H9 (cell line): ENCODE data around the gene DIP2C. TPM values are rescaled to one million over a fixed set of nuclear protein-coding genes. Genes with fewer than 3 reads are reported as not detected.

Source experiments
- DNase-seq: peaks from one replicate; pipeline ENCODE4 v3.0.0-alpha.2; 2017
- H2AFZ ChIP-seq: one replicate; pipeline ENCODE4 v1.6.1; 2013; ENCODE audit warnings: mild to moderate bottlenecking, low read length, control low read depth, moderate library complexity
- H2AK5ac ChIP-seq: 2 replicates; pipeline ENCODE4 v1.6.1; 2013; ENCODE audit warnings: low read length, control low read depth, mixed read lengths; ENCODE audit not compliant: insufficient read length
- H2BK120ac ChIP-seq: one replicate; pipeline ENCODE4 v1.6.1; 2013; ENCODE audit warnings: low read depth, mild to moderate bottlenecking, low read length, control low read depth, inconsistent platforms; ENCODE audit not compliant: poor library complexity, severe bottlenecking
- H2BK12ac ChIP-seq: 2 replicates; pipeline ENCODE4 v1.6.1; 2013; ENCODE audit warnings: low read length, control low read depth, mixed read lengths, low read depth; ENCODE audit not compliant: insufficient read length
- H2BK15ac ChIP-seq: 2 replicates; pipeline ENCODE4 v1.6.1; 2013; ENCODE audit warnings: low read depth, low read length, control low read depth
- H2BK20ac ChIP-seq: one replicate; pipeline ENCODE4 v1.6.1; 2013; ENCODE audit warnings: low read depth, mild to moderate bottlenecking, low read length, control low read depth, inconsistent platforms; ENCODE audit not compliant: poor library complexity, severe bottlenecking
- H2BK5ac ChIP-seq: 2 replicates; pipeline ENCODE4 v1.6.1; 2013; ENCODE audit warnings: low read length, control low read depth, mixed read lengths; ENCODE audit not compliant: insufficient read length
- H3K14ac ChIP-seq: 2 replicates; pipeline ENCODE4 v1.6.1; 2013; ENCODE audit warnings: low read length, control low read depth; ENCODE audit not compliant: insufficient read depth
- H3K18ac ChIP-seq: 2 replicates; pipeline ENCODE4 v1.6.1; 2013; ENCODE audit warnings: low read depth, mild to moderate bottlenecking, mixed read lengths, low read length, control low read depth; ENCODE audit not compliant: insufficient read length
- H3K23ac ChIP-seq: 2 replicates; pipeline ENCODE4 v1.6.1; 2013; ENCODE audit warnings: low read length, control low read depth, mixed read lengths, low read depth; ENCODE audit not compliant: insufficient read length
- H3K23me2 ChIP-seq: 2 replicates; pipeline ENCODE4 v1.6.1; 2013; ENCODE audit warnings: low read depth, mild to moderate bottlenecking, mixed read lengths, low read length, control low read depth; ENCODE audit not compliant: insufficient read length, poor library complexity, severe bottlenecking
- H3K27ac ChIP-seq: 2 replicates; pipeline ENCODE4 v1.5.1; 2013; ENCODE audit warnings: low read length, control low read depth, mixed read lengths, low read depth; ENCODE audit not compliant: insufficient read length
- H3K27me3 ChIP-seq: 2 replicates; pipeline ENCODE4 v1.6.1; 2013; ENCODE audit warnings: low read length, control low read depth, inconsistent platforms; ENCODE audit not compliant: insufficient read depth
- H3K4ac ChIP-seq: 2 replicates; pipeline ENCODE4 v1.6.1; 2013; ENCODE audit warnings: low read depth, mild to moderate bottlenecking, control low read depth, inconsistent platforms, low read length, moderate library complexity
- H3K4me1 ChIP-seq: 2 replicates; pipeline ENCODE4 v1.6.1; 2013; ENCODE audit warnings: low read length, control low read depth, inconsistent platforms; ENCODE audit not compliant: insufficient read depth
- H3K4me2 ChIP-seq: 2 replicates; pipeline ENCODE4 v1.6.1; 2013; ENCODE audit warnings: low read length, control low read depth, mixed read lengths; ENCODE audit not compliant: insufficient read length, insufficient read depth
- H3K56ac ChIP-seq: 2 replicates; pipeline ENCODE4 v1.6.1; 2013; ENCODE audit warnings: low read depth, mild to moderate bottlenecking, mixed read lengths, low read length, control low read depth; ENCODE audit not compliant: insufficient read length
- H3K79me1 ChIP-seq: 2 replicates; pipeline ENCODE4 v1.6.1; 2013; ENCODE audit warnings: low read depth, mild to moderate bottlenecking, moderate library complexity, low read length, control low read depth, inconsistent platforms; ENCODE audit not compliant: insufficient read depth, poor library complexity, severe bottlenecking
- H3K79me2 ChIP-seq: 2 replicates; pipeline ENCODE4 v1.6.1; 2013; ENCODE audit warnings: low read length, control low read depth, inconsistent platforms; ENCODE audit not compliant: insufficient read depth
- H3K9ac ChIP-seq: 2 replicates; pipeline ENCODE4 v1.6.1; 2013; ENCODE audit warnings: low read length, control low read depth, mixed read lengths; ENCODE audit not compliant: insufficient read length; ENCODE audit errors: extremely low read depth
- H3K9me3 ChIP-seq: one replicate; pipeline ENCODE4 v1.6.1; 2013; ENCODE audit warnings: low read depth, low read length, inconsistent platforms; ENCODE audit not compliant: control insufficient read depth
- H3T11ph ChIP-seq: one replicate; pipeline ENCODE4 v1.6.1; 2013; ENCODE audit warnings: mild to moderate bottlenecking, low read length, control low read depth, inconsistent platforms
- H4K20me1 ChIP-seq: one replicate; pipeline ENCODE4 v1.6.1; 2013; ENCODE audit not compliant: control insufficient read depth, insufficient read length, insufficient read depth
- H4K5ac ChIP-seq: 2 replicates; pipeline ENCODE4 v1.6.1; 2013; ENCODE audit warnings: low read depth, mild to moderate bottlenecking, mixed read lengths, low read length, control low read depth; ENCODE audit not compliant: insufficient read length
- H4K8ac ChIP-seq: replicated peaks from 2 replicates; pipeline ENCODE4 v1.6.1; 2013; ENCODE audit warnings: low read length, control low read depth, mixed read lengths, low read depth; ENCODE audit not compliant: insufficient read length
- H4K91ac ChIP-seq: 2 replicates; pipeline ENCODE4 v1.6.1; 2013; ENCODE audit warnings: low read depth, mild to moderate bottlenecking, moderate library complexity, mixed read lengths, low read length, control low read depth; ENCODE audit not compliant: insufficient read length
- H3K27ac Mint-ChIP-seq, 3 experiments: 2 replicates in 2 of 3; 3 replicates in 1 of 3; pipeline ENCODE4 v1.8.0; 2020 to 2021; ENCODE audit warnings: mixed read lengths in 3 of 3, mild to moderate bottlenecking in 1 of 3, moderate library complexity in 1 of 3
- H3K27me3 Mint-ChIP-seq: 2 replicates; pipeline ENCODE4 v1.8.0; 2021; ENCODE audit warnings: low read depth, mild to moderate bottlenecking, moderate library complexity, mixed read lengths
- H3K36me3 Mint-ChIP-seq, 3 experiments: 2 replicates in 2 of 3; 3 replicates in 1 of 3; pipeline ENCODE4 v1.8.0; 2020 to 2021; ENCODE audit warnings: low read depth in 3 of 3, mixed read lengths in 3 of 3; ENCODE audit not compliant: insufficient read depth in 1 of 3
- H3K4me1 Mint-ChIP-seq, 2 experiments: 2 replicates each; pipeline ENCODE4 v1.8.0; 2020; ENCODE audit warnings: mixed read lengths in 2 of 2
- H3K4me3 Mint-ChIP-seq, 2 experiments: 2 replicates in 1 of 2; 3 replicates in 1 of 2; pipeline ENCODE4 v1.8.0; 2020 to 2021; ENCODE audit warnings: mild to moderate bottlenecking in 2 of 2, mixed read lengths in 2 of 2, moderate library complexity in 1 of 2
- H3K9me3 Mint-ChIP-seq, 2 experiments: 2 replicates in 1 of 2; 3 replicates in 1 of 2; pipeline ENCODE4 v1.8.0; 2020; ENCODE audit warnings: mild to moderate bottlenecking in 2 of 2, mixed read lengths in 2 of 2, moderate library complexity in 1 of 2
- CTCF ChIP-seq: fragments of 200-600 bp; sonication (generic); conservative IDR thresholded peaks from 3 replicates; pipeline ENCODE4 v1.8.0; 2021; ENCODE audit warnings: antibody characterized with exemption, mild to moderate bottlenecking
- WGBS: extraction: QIAGEN DNeasy Blood & Tissue Kit; methylation state at CpG from one replicate; pipeline ENCODE4 v1.1.7; 2013; ENCODE audit warnings: missing lambda C conversion rate, low lambda C conversion rate, mixed read lengths; ENCODE audit not compliant: insufficient read length; ENCODE audit errors: extremely low coverage; 5-methylcytosine and 5-hydroxymethylcytosine counted together
- total RNA-seq: library from RNA; stranded (reverse); gene quantifications from 2 replicates; pipeline ENCODE4 v1.2.1, GENCODE V29; 2021

DIP2C gene
- total RNA-seq, 1 experiment from 2014 or later, result 7.9 TPM

DNA sequence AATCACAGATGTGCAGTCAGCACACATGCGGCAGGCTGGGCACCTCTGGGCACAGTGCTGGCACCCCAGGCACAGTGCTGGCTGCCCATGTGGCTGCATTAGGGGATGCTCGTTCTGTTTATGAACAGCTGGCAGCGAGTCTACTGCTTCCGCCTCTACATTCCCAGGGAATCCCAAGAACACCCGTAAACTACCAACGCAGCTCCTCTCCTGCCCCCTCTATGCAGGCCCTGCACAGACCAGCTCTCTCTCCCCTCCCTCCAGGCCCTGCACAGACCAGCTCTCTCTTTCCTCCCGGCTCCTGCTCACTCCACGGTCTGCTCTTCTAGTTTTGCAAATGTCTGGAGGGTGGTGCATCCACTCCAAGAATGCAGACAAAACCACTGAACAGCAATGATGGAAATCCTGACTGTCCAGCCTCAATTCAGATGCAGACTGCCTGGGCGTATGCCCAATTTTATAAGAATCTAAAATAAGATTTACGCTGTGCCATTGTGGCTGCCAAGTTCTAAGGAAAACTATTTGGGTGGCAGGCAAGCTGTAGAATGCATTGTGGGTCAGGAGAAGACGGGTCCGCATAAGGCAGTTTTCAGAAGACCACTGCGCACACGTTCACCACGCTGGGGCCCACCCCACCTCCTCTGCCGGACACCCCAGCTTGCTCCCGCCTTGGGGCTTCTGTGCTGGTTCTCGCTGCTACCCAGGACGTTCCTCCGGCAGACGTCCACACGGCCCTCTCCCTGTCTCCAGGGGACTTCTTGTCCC, 319.6 kb downstream of the DIP2C start:
- no peak for DNase-seq
- WGBS, result no CpG with 5 or more reads among the region's 22 CpGs
- H3K4ac ChIP-seq, result no peak overlapping the region
- no peak overlapping the region for H3K4me3 Mint-ChIP-seq
- no peak overlapping the region for H3K56ac ChIP-seq
- H2AFZ ChIP-seq, result no peak overlapping the region
- H3K4me2 ChIP-seq, result no peak overlapping the region
- H3K18ac ChIP-seq, result no peak overlapping the region
- H3K23ac ChIP-seq, result no peak overlapping the region
- H3K9me3 Mint-ChIP-seq, result no peaks in the 10 kb centered on the region
- H2BK15ac ChIP-seq, result no peak overlapping the region
- no peak overlapping the region for H4K91ac ChIP-seq
- no peak overlapping the region for H4K5ac ChIP-seq
- peak overlapping the region; percentile 4 to 85 (median 46); a peak in 4 of 7 replicates for H3K27ac Mint-ChIP-seq
- H2AK5ac ChIP-seq, result no peak overlapping the region
- H3K9ac ChIP-seq, result no peak overlapping the region
- no peak overlapping the region for H2BK20ac ChIP-seq
- no peak for TF ChIP-seq CTCF
- H2BK5ac ChIP-seq, result no peak overlapping the region
- H3K14ac ChIP-seq, result peak overlapping the region; percentile 28; the same call in 1 of the 2 replicates
- H3K27me3 ChIP-seq, result no peaks in the 10 kb centered on the region
- H3K36me3 Mint-ChIP-seq, result peaks cover 5 to 13% (median 10%) of the 10 kb centered on the region in 3 experiments; a peak in 6 of 7 replicates
- no peaks in the 10 kb centered on the region for H4K20me1 ChIP-seq
- H3K79me2 ChIP-seq, result no peaks in the 10 kb centered on the region
- H3K27ac ChIP-seq, result no peak overlapping the region
- no peaks in the 10 kb centered on the region for H3K4me1 ChIP-seq
- peak overlapping the region; percentile 33 for H4K8ac ChIP-seq
- no peak overlapping the region for H2BK12ac ChIP-seq
- no peaks in the 10 kb centered on the region for H3K9me3 ChIP-seq
- peaks cover 17 to 21% of the 10 kb centered on the region in 2 experiments for H3K4me1 Mint-ChIP-seq
- no peak overlapping the region for H3T11ph ChIP-seq
- peaks cover 3% of the 10 kb centered on the region for H3K23me2 ChIP-seq
- no peaks in the 10 kb centered on the region for H3K79me1 ChIP-seq
- no peaks in the 10 kb centered on the region for H3K27me3 Mint-ChIP-seq
- no peak overlapping the region for H2BK120ac ChIP-seq
